ENCODE results near the gene SORT1. TPM values are rescaled to one million over a fixed set of nuclear protein-coding genes. Genes with fewer than 3 reads are reported as not detected.

The SORT1 gene
- polyA plus RNA-seq, 3 donors, result 21.3 to 41.1 (median 35.3) TPM

GRCh38 chr1:109394591-109395281 lies 3.0 kb downstream of the SORT1 start:
- Histone ChIP-seq H3K4me1 (ENCODE audit: control insufficient read depth in 1 of 2, insufficient read depth in 2 of 2, low read length in 2 of 2) (peaks cover 74 to 84% of the 10 kb centered on the region in 2 donors), H2AFZ (ENCODE audit: insufficient read depth, low read depth, low read length, poor library complexity, severe bottlenecking) (no peak overlapping the region), H3K9ac (ENCODE audit: insufficient read depth, low read length, poor library complexity, severe bottlenecking) (no peak overlapping the region), H4K20me1 (ENCODE audit: insufficient read depth, low read length) (peaks cover 7% of the 10 kb centered on the region), H3K4me3 (replicated peaks in 1 of 3; ENCODE audit: low read depth in 2 of 3, low read length in 3 of 3) (peak overlapping the region in 1 of 3 experiments; percentile 83), H3K79me2 (ENCODE audit: insufficient read depth, low read length) (peaks cover 80% of the 10 kb centered on the region), H3K27me3 (ENCODE audit: control insufficient read depth in 2 of 2, insufficient read depth in 2 of 2, low read length in 2 of 2) (no peaks in the 10 kb centered on the region), H3K36me3 (replicated peaks in 1 of 2; ENCODE audit: control insufficient read depth in 1 of 2, insufficient read depth in 2 of 2, low read length in 2 of 2) (no peaks in the 10 kb centered on the region), H3K27ac (ENCODE audit: low read depth in 1 of 2, low read length in 2 of 2) (peak overlapping the region; percentile 55 to 71), H3K4me2 (replicated peaks; ENCODE audit: extremely low read depth, low read length, poor library complexity, severe bottlenecking) (peak overlapping the region; percentile 9), H3K9me3 (replicated peaks in 1 of 2; ENCODE audit: control insufficient read depth in 1 of 2, insufficient read depth in 1 of 2, low read length in 2 of 2) (no peaks in the 10 kb centered on the region)
- WGBS (ENCODE audit: insufficient coverage), result no CpG with 5 or more reads among the region's 5 CpGs
- Mint-ChIP-seq H3K9me3 (peaks cover 0 to 3% (median 0%) of the 10 kb centered on the region in 7 donors), H3K27ac (peak overlapping the region; percentile 55 to 95 (median 91)), H3K4me1 (peaks cover 82% of the 10 kb centered on the region), H3K27me3 (ENCODE audit: low read depth in 3 of 3) (peaks cover 0 to 8% (median 3%) of the 10 kb centered on the region in 3 donors), H3K36me3 (peaks cover 0 to 10% of the 10 kb centered on the region in 2 donors), H3K4me3 (peak overlapping the region in 1 of 2 donors; percentile 7)
- intact Hi-C loops (cut with micrococcal nuclease), result loop anchor here (5.0 kb wide), 2 partner anchors 32 to 132 kb away; no protein-coding TSS in a partner anchor
- peak in 1 of 3 donors; percentile 2 for DNase-seq
- TF ChIP-seq, protein P1, sequence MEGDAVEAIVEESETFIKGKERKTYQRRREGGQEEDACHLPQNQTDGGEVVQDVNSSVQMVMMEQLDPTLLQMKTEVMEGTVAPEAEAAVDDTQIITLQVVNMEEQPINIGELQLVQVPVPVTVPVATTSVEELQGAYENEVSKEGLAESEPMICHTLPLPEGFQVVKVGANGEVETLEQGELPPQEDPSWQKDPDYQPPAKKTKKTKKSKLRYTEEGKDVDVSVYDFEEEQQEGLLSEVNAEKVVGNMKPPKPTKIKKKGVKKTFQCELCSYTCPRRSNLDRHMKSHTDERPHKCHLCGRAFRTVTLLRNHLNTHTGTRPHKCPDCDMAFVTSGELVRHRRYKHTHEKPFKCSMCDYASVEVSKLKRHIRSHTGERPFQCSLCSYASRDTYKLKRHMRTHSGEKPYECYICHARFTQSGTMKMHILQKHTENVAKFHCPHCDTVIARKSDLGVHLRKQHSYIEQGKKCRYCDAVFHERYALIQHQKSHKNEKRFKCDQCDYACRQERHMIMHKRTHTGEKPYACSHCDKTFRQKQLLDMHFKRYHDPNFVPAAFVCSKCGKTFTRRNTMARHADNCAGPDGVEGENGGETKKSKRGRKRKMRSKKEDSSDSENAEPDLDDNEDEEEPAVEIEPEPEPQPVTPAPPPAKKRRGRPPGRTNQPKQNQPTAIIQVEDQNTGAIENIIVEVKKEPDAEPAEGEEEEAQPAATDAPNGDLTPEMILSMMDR (IDR thresholded peaks at IDR 0.05), result no peak

DNA sequence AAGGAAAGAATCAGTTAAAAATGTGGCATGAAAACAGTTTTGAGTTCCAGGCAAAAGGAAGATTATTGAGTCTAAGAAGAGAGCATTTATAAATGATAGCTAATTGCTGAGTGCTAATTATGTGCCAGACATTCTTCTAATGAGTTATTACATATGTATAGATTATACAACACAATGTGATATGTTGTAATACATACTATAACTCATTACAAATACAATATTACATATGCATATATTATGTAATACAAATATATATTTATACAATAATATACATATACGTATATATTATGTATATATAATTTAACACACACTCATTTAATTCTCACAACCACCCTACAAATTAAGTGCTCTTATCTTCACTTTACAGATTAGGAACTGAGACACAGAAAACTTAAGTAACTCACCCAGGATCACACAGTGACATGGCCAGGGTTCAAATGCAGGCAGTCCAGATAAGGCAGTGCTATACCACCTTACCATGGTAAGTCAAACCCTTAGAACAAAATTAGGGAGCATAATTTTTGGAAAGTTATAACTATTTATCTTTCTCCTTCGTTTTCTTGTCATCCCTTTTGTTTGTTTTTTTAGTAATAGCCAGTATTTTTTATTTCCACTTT lies 4.0 kb downstream of the SORT1 start:
- peaks cover 12% of the 10 kb centered on the region for H4K20me1 ChIP-seq (ENCODE audit: insufficient read depth, low read length)
- H3K27me3 Mint-ChIP-seq (ENCODE audit: low read depth in 3 of 3), result peaks cover 0 to 6% (median 0%) of the 10 kb centered on the region in 3 donors
- peak overlapping the region in 2 of 3 experiments; percentile 47 to 68 for H3K4me3 ChIP-seq (replicated peaks in 1 of 3; ENCODE audit: low read depth in 2 of 3, low read length in 3 of 3)
- H3K27me3 ChIP-seq (ENCODE audit: control insufficient read depth in 2 of 2, insufficient read depth in 2 of 2, low read length in 2 of 2), result no peaks in the 10 kb centered on the region
- peak overlapping the region; percentile 72 to 96 (median 94) for H3K27ac Mint-ChIP-seq
- peak overlapping the region in 1 of 2 donors; percentile 13 for H3K4me3 Mint-ChIP-seq
- H3K36me3 ChIP-seq (replicated peaks in 1 of 2; ENCODE audit: control insufficient read depth in 1 of 2, insufficient read depth in 2 of 2, low read length in 2 of 2), result no peaks in the 10 kb centered on the region
- peaks cover 3 to 13% of the 10 kb centered on the region in 2 donors for H3K36me3 Mint-ChIP-seq
- peaks cover 92% of the 10 kb centered on the region for H3K4me1 Mint-ChIP-seq
- TF ChIP-seq, protein P1 (IDR thresholded peaks at IDR 0.05), result no peak
- H3K27ac ChIP-seq (ENCODE audit: low read depth in 1 of 2, low read length in 2 of 2), result peak overlapping the region in 1 of 2 donors; percentile 84
- peak overlapping the region; percentile 68 for H3K4me2 ChIP-seq (replicated peaks; ENCODE audit: extremely low read depth, low read length, poor library complexity, severe bottlenecking)
- H3K79me2 ChIP-seq (ENCODE audit: insufficient read depth, low read length), result peaks cover 90% of the 10 kb centered on the region
- no CpG with 5 or more reads among the region's 2 CpGs for WGBS (ENCODE audit: insufficient coverage)
- no peak overlapping the region for H3K9ac ChIP-seq (ENCODE audit: insufficient read depth, low read length, poor library complexity, severe bottlenecking)
- peaks cover 0 to 3% (median 0%) of the 10 kb centered on the region in 7 donors for H3K9me3 Mint-ChIP-seq
- no peaks in the 10 kb centered on the region for H3K9me3 ChIP-seq (replicated peaks in 1 of 2; ENCODE audit: control insufficient read depth in 1 of 2, insufficient read depth in 1 of 2, low read length in 2 of 2)
- no peak for DNase-seq
- intact Hi-C loops (cut with micrococcal nuclease), result no loop called here
- H3K4me1 ChIP-seq (ENCODE audit: control insufficient read depth in 1 of 2, insufficient read depth in 2 of 2, low read length in 2 of 2), result peaks cover 84 to 94% of the 10 kb centered on the region in 2 donors
- no peak overlapping the region for H2AFZ ChIP-seq (ENCODE audit: insufficient read depth, low read depth, low read length, poor library complexity, severe bottlenecking)
